Choroid plexus epithelial cell (primary cell): ENCODE measurements around the gene UXS1.
"Not testable (repeated sequence)": the region's sequence is repeated elsewhere in the genome, so short reads cannot be mapped to it uniquely, and the experiment has no call there.

Experiments
- DNase-seq: peaks from one replicate; pipeline ENCODE4 v3.0.0-alpha.2; 2010; ENCODE audit warnings: low read depth
- H3K4me3 ChIP-seq: 2 replicates; pipeline ENCODE4 v1.5.1; 2011; ENCODE audit warnings: low read depth, mild to moderate bottlenecking, control low read depth, low read length, moderate library complexity
- CTCF ChIP-seq: conservative IDR thresholded peaks from 2 replicates; pipeline ENCODE4 v1.5.1; 2011; ENCODE audit warnings: low read depth, mild to moderate bottlenecking, control low read depth, inconsistent platforms, low read length, moderate library complexity

The UXS1 gene

GRCh38 chr2:106208874-106209273 lies 14.8 kb upstream of the UXS1 start:
- DNase-seq: no peak
- no peak for TF ChIP-seq CTCF
- no peak overlapping the region for H3K4me3 ChIP-seq

GRCh38 chr2:106208399-106208798 lies 14.3 kb upstream of the UXS1 start:
- no peak for DNase-seq
- no peak for TF ChIP-seq CTCF
- no peak overlapping the region for H3K4me3 ChIP-seq

GRCh38 chr2:106207246-106207645 lies 13.1 kb upstream of the UXS1 start:
- no peak overlapping the region for H3K4me3 ChIP-seq
- no peak for TF ChIP-seq CTCF
- DNase-seq: no peak

GRCh38 chr2:106205488-106205887 lies 11.4 kb upstream of the UXS1 start:
- no peak for DNase-seq
- TF ChIP-seq CTCF: no peak
- H3K4me3 ChIP-seq: no peak overlapping the region

- DNase-seq, H3K4me3 ChIP-seq: not testable (repeated sequence)
These were observed 10.4 kb upstream of the UXS1 start for GRCh38 chr2:106204551-106204950.

- TF ChIP-seq CTCF: no peak
- DNase-seq: no peak
- no peak overlapping the region for H3K4me3 ChIP-seq
These were observed 7.6 kb upstream of the UXS1 start for GRCh38 chr2:106201661-106202060.

- peak; percentile 98 for DNase-seq
- TF ChIP-seq CTCF: no peak
- H3K4me3 ChIP-seq: no peak overlapping the region
These were observed 3.8 kb upstream of the UXS1 start for GRCh38 chr2:106197878-106198277.

GRCh38 chr2:106195981-106196380 lies 1.9 kb upstream of the UXS1 start:
- no peak overlapping the region for H3K4me3 ChIP-seq
- no peak for DNase-seq
- no peak for TF ChIP-seq CTCF
